Spleen (tissue), 11 donors: ENCODE results near the gene IGSF21. TPM values are rescaled to one million over a fixed set of nuclear protein-coding genes. Genes with fewer than 3 reads are reported as not detected.

Experiments used
- DNase-seq: peaks from one replicate; pipeline ENCODE4 v3.0.0-alpha.2; 2020
- H3K27ac ChIP-seq, 8 donors: fragments of 200-600 bp; sonication (generic) in 7 of 8; 1 replicate in 4 of 8; 2 replicates in 4 of 8; pipeline versions ENCODE4 v1.5.0 to v1.8.0; 2016 to 2021; ENCODE audit warnings: inconsistent platforms in 4 of 8, mild to moderate bottlenecking in 4 of 8, moderate library complexity in 1 of 8
- H3K27me3 ChIP-seq, 7 donors: fragments of 200-600 bp; sonication (generic) in 6 of 7; replicated peaks in 1 of 7; 1 replicate in 4 of 7; 2 replicates in 3 of 7; pipeline versions ENCODE4 v1.5.0 to v1.8.0; 2016 to 2021; ENCODE audit warnings: inconsistent platforms in 3 of 7, mild to moderate bottlenecking in 1 of 7
- H3K36me3 ChIP-seq, 6 donors: fragments of 200-600 bp; sonication (generic) in 5 of 6; 1 replicate in 4 of 6; 2 replicates in 2 of 6; pipeline versions ENCODE4 v1.5.0 to v1.8.0; 2016 to 2021; ENCODE audit warnings: inconsistent platforms in 2 of 6
- H3K4me1 ChIP-seq, 6 donors: fragments of 200-600 bp; sonication (generic) in 5 of 6; 1 replicate in 3 of 6; 2 replicates in 3 of 6; pipeline versions ENCODE4 v1.5.0 to v1.8.0; 2016 to 2021; ENCODE audit warnings: inconsistent platforms in 3 of 6
- H3K4me3 ChIP-seq, 8 donors: fragments of 200-600 bp; sonication (generic) in 7 of 8; 1 replicate in 4 of 8; 2 replicates in 4 of 8; pipeline versions ENCODE4 v1.5.0 to v1.8.0; 2016 to 2021; ENCODE audit warnings: inconsistent platforms in 4 of 8, mild to moderate bottlenecking in 4 of 8, moderate library complexity in 2 of 8
- H3K9me3 ChIP-seq, 8 donors: fragments of 200-600 bp; sonication (generic) in 7 of 8; 1 replicate in 4 of 8; 2 replicates in 4 of 8; pipeline versions ENCODE4 v1.5.0 to v1.8.0; 2016 to 2021; ENCODE audit warnings: inconsistent platforms in 4 of 8
- POLR2A ChIP-seq, 3 donors: fragments of 450-650 bp; IDR thresholded peaks; one replicate each; pipeline ENCODE4 v1.5.1; 2017; ENCODE audit warnings: antibody characterized with exemption in 3 of 3, mild to moderate bottlenecking in 1 of 3
- POLR2AphosphoS5 ChIP-seq, 3 donors: sonication (generic); formaldehyde crosslinking; IDR thresholded peaks; one replicate each; pipeline ENCODE4 v1.5.1; 2017; ENCODE audit warnings: antibody characterized with exemption in 3 of 3
- WGBS, 5 donors: extraction: QIAGEN DNeasy Blood & Tissue Kit in 3 of 5; methylation state at CpG; one replicate each; pipeline versions ENCODE4 v1.1.5 to v1.1.7; 2013 to 2018; 5-methylcytosine and 5-hydroxymethylcytosine counted together
- intact Hi-C: fragments of 100-400 bp; cut with DNase I; formaldehyde crosslinking; loops from one replicate; pipeline ENCODE4 v1.15.0; 2023; ENCODE audit warnings: low total_unique reads
- polyA plus RNA-seq, 3 donors: library from polyadenylated mRNA; stranded (reverse); fragments of 200-250 nt; gene quantifications; one replicate each; pipeline ENCODE4 v1.2.1, GENCODE V29; 2013
- total RNA-seq, 7 donors: library from RNA; depleted of rRNA in 3 of 7; stranded (reverse); fragments of >200 nt in 3 of 7; fragmentation: NEBNext Ultra II Directional in 4 of 7; extraction: Animal tissue kit (Norgen Biotek cat#: 25700) in 4 of 7; gene quantifications; one replicate each; pipeline versions ENCODE4 v1.1.0 to v1.2.1, GENCODE V29; 2016 to 2021
- TF ChIP-seq, protein P1 (sequence below), 11 experiments: fragments of 200-600 bp in 7 of 11; fragments of 450-650 bp in 4 of 11; sonication (generic) in 4 of 11; IDR thresholded peaks in 8 of 11; conservative IDR thresholded peaks in 3 of 11; 1 replicate in 7 of 11; 2 replicates in 4 of 11; pipeline versions ENCODE4 v1.4.0 to v1.8.0; 2016 to 2021; ENCODE audit warnings: antibody characterized with exemption in 11 of 11, inconsistent platforms in 4 of 11, mild to moderate bottlenecking in 1 of 11
- donor health status: healthy with polysubstance abuse.
- donor health status: DM: no; HTN: no; CAD: no; lungs with moderate emphysema.
- donor health status: DM: no; HTN: no; CAD: no.
- donor health status: Bipolar disorder and iron deficiency.
- donor health status: healthy.
- donor health status: DM: no; HTN: no; CAD: no.
- donor health status: DM: yes; HTN: yes; CAD: no.

Gene IGSF21
- total and polyA plus RNA-seq, 10 donors = 1.6 to 35.0 (median 20.6) TPM

GRCh38 chr1:18079941-18080735, 27.5 kb upstream of the IGSF21 start:
- no peaks in the 10 kb centered on the region for H3K9me3 ChIP-seq
- H3K27ac ChIP-seq = no peak overlapping the region
- DNase-seq = peak; percentile 50
- intact Hi-C loops = no loop called here
- TF ChIP-seq POLR2A (IDR thresholded peaks at IDR 0.05) = no peak
- TF ChIP-seq POLR2AphosphoS5 (IDR thresholded peaks at IDR 0.05) = no peak
- TF ChIP-seq, protein P1, sequence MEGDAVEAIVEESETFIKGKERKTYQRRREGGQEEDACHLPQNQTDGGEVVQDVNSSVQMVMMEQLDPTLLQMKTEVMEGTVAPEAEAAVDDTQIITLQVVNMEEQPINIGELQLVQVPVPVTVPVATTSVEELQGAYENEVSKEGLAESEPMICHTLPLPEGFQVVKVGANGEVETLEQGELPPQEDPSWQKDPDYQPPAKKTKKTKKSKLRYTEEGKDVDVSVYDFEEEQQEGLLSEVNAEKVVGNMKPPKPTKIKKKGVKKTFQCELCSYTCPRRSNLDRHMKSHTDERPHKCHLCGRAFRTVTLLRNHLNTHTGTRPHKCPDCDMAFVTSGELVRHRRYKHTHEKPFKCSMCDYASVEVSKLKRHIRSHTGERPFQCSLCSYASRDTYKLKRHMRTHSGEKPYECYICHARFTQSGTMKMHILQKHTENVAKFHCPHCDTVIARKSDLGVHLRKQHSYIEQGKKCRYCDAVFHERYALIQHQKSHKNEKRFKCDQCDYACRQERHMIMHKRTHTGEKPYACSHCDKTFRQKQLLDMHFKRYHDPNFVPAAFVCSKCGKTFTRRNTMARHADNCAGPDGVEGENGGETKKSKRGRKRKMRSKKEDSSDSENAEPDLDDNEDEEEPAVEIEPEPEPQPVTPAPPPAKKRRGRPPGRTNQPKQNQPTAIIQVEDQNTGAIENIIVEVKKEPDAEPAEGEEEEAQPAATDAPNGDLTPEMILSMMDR (IDR thresholded peaks at IDR 0.05 in 8 of 11, conservative IDR thresholded peaks at IDR 0.05 in 3 of 11) = no peak
- no peak overlapping the region for H3K4me3 ChIP-seq
- no peaks in the 10 kb centered on the region for H3K4me1 ChIP-seq
- no peaks in the 10 kb centered on the region for H3K36me3 ChIP-seq
- 73 to 80% (median 78%) methylated on average over 29 to 31 of the region's 31 CpGs for WGBS, 5 donors
- H3K27me3 ChIP-seq = peaks cover 0 to 37% (median 0%) of the 10 kb centered on the region in 7 donors

- no peak overlapping the region for H3K27ac ChIP-seq
- no peaks in the 10 kb centered on the region for H3K36me3 ChIP-seq
- TF ChIP-seq POLR2A (IDR thresholded peaks at IDR 0.05) (no peak), POLR2AphosphoS5 (IDR thresholded peaks at IDR 0.05) (no peak)
- TF ChIP-seq, protein P1 (IDR thresholded peaks at IDR 0.05 in 8 of 11, conservative IDR thresholded peaks at IDR 0.05 in 3 of 11) = no peak
- H3K9me3 ChIP-seq = peaks cover 0 to 3% (median 0%) of the 10 kb centered on the region in 8 donors
- H3K27me3 ChIP-seq = peaks cover 0 to 46% (median 0%) of the 10 kb centered on the region in 7 donors
- no peaks in the 10 kb centered on the region for H3K4me1 ChIP-seq
- H3K4me3 ChIP-seq = no peak overlapping the region
- 57 to 66% (median 59%) methylated on average over 5 of the region's 5 CpGs for WGBS, 5 donors
- no peak for DNase-seq
- intact Hi-C loops = no loop called here
Observed at GRCh38 chr1:18085387-18086074, 22.1 kb upstream of the IGSF21 start.

- Histone ChIP-seq H3K36me3 (no peaks in the 10 kb centered on the region), H3K4me3 (no peak overlapping the region), H3K27ac (no peak overlapping the region), H3K4me1 (no peaks in the 10 kb centered on the region), H3K27me3 (peaks cover 0 to 54% (median 0%) of the 10 kb centered on the region in 7 donors), H3K9me3 (peaks cover 0 to 3% (median 0%) of the 10 kb centered on the region in 8 donors)
- no peak for DNase-seq
- TF ChIP-seq POLR2AphosphoS5 (IDR thresholded peaks at IDR 0.05) = no peak
- TF ChIP-seq, protein P1 (IDR thresholded peaks at IDR 0.05 in 8 of 11, conservative IDR thresholded peaks at IDR 0.05 in 3 of 11) = no peak
- TF ChIP-seq POLR2A (IDR thresholded peaks at IDR 0.05) = no peak
- WGBS, 5 donors = 17 to 34% (median 27%) methylated on average over 8 to 10 of the region's 10 CpGs
- intact Hi-C loops = no loop called here
Observed at GRCh38 chr1:18088077-18088594, 19.5 kb upstream of the IGSF21 start.

DNA sequence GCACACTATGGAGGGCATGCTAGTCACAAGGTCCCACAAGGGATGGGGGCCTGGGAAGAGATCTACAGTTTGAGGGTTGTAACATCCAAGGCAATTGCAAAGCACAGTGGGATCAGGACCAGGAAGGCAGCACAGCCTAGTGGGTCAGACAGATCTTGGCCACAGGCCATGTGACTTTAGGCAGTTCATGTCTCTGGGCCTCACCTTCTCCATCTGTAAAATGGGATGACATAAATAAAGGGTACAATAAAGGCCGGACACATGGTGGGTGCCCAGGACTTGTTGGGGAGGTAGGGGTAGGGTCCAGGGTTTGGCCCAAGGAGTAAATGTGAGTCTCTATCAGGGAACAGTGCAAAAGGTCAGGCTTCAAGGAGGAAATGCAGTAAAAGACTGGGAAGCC, 18.1 kb upstream of the IGSF21 start:
- TF ChIP-seq POLR2AphosphoS5 (IDR thresholded peaks at IDR 0.05) (no peak), POLR2A (IDR thresholded peaks at IDR 0.05) (no peak)
- TF ChIP-seq, protein P1 (IDR thresholded peaks at IDR 0.05 in 8 of 11, conservative IDR thresholded peaks at IDR 0.05 in 3 of 11) = no peak
- Histone ChIP-seq H3K4me3 (no peak overlapping the region), H3K9me3 (peaks cover 0 to 7% (median 0%) of the 10 kb centered on the region in 8 donors), H3K4me1 (no peaks in the 10 kb centered on the region), H3K36me3 (no peaks in the 10 kb centered on the region), H3K27me3 (peaks cover 0 to 60% (median 0%) of the 10 kb centered on the region in 7 donors), H3K27ac (no peak overlapping the region)
- intact Hi-C loops = no loop called here
- no peak for DNase-seq
- 79 to 100% (median 93%) methylated on average over 1 of the region's 1 CpG for WGBS, 5 donors
